Occipital lobe (tissue), 1 donor: ENCODE measurements around the gene ZBTB40. TPM values are rescaled to one million over a fixed set of nuclear protein-coding genes. Genes with fewer than 3 reads are reported as not detected.

Source experiments
- total RNA-seq: library from RNA; depleted of rRNA; stranded (reverse); fragments of >200 nt; gene quantifications from one replicate; pipeline ENCODE4 v1.2.3, GENCODE V29; 2014

ZBTB40 gene
- total RNA-seq, 1 donor from 2014 or later: 12.2 TPM

Other genes with a start within 250 kb of the ZBTB40 start
- gene EPHA8, start 111.6 kb downstream of the ZBTB40 start, total RNA-seq: 0.94 TPM
- 10.9 TPM for gene C1QA, start 184.8 kb downstream of the ZBTB40 start, total RNA-seq
- gene C1QC, start 191.8 kb downstream of the ZBTB40 start, total RNA-seq: 7.5 TPM
- 4.8 TPM for gene C1QB, start 201.4 kb downstream of the ZBTB40 start, total RNA-seq